ENCODE results near the gene DIPK2A. TPM values are rescaled to one million over a fixed set of nuclear protein-coding genes. Genes with fewer than 3 reads are reported as not detected.

Gene DIPK2A
- total and polyA plus RNA-seq, 2 of the 13 experiments (the other 11 are each of a cell fraction or from before 2014, with no cell fraction given), result 5.8 to 8.0 TPM

DNA sequence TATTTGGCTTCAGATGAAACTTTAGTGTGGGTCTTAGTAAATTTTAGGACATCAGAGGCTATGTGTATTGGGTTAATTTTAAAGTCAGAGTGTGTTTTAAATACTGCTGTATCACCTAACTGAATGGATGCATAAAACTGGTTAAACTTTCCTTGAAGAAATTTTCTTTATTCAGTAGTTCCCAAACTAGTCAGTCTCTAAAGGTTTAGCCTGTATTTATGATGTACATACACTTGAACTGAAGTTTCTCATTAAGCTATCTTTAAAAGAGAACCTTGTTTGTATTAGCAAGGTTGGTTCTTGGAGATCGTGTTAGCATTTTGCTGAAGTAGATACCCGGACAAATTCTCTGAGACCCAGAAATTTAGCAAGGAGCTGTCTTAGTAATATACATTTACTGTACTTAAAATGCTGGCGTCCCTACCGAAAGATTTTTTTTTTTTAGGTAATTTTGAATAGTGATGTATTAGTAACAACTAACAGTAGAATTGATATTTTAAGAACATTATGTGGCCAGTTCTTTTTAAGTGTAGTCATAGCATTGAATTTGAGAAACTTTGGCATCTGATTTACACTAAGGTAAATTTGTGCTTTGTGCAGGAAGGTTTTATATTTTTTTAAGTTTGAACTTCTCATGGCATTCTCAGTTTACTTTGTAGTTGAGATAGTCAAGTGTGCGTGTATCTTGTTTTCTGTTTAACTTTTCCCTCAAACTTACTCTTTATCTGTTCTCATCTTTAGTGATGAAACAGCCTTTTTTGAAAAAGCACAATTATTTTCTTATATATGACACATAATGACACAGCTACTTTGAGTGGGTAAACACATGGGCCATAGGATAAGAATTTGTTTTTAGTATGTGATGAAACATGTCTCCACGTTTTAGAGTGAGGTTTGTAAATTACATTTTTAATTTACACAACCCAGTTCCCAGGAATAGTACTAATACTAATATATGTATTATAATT is 2.9 kb downstream of the DIPK2A start:
- no TSS peak for BruUV-seq (replicated peaks)
- Histone ChIP-seq H2AFZ (ENCODE audit: low read length) (no peak overlapping the region), H3K79me2 (ENCODE audit: insufficient read depth, low read length) (peaks cover 53% of the 10 kb centered on the region), H3K36me3 (replicated peaks in 1 of 2; ENCODE audit: control insufficient read depth in 1 of 2, insufficient read depth in 2 of 2, low read length in 2 of 2) (no peaks in the 10 kb centered on the region), H3K27me3 (ENCODE audit: control insufficient read depth in 1 of 2, insufficient read depth in 2 of 2, low read length in 2 of 2) (no peaks in the 10 kb centered on the region), H3K27ac (ENCODE audit: extremely low read length, insufficient read depth, low read length) (peak overlapping the region; percentile 39), H3K9me3 (ENCODE audit: low read length) (no peaks in the 10 kb centered on the region), H3K4me3 (replicated peaks in 1 of 3; ENCODE audit: insufficient read depth in 1 of 3, low read depth in 2 of 3, low read length in 3 of 3) (peak overlapping the region; percentile 72 to 80 (median 77); a peak in 5 of 6 replicates), H4K20me1 (ENCODE audit: insufficient read depth, low read length) (no peaks in the 10 kb centered on the region), H3K9ac (ENCODE audit: insufficient read depth, low read depth, low read length) (peak overlapping the region; percentile 45; the same call in 1 of the 2 replicates), H3K4me1 (ENCODE audit: insufficient read depth, low read length) (peaks cover 32% of the 10 kb centered on the region), H3K4me2 (ENCODE audit: low read depth, low read length) (peak overlapping the region; percentile 82)
- 6% methylated on average over 6 of the region's 6 CpGs for WGBS (ENCODE audit: low lambda C conversion rate)
- no peak for ATAC-seq
- in situ Hi-C loops (cut with HindIII; ENCODE audit: extremely low pct_ligation_motif_present, low pct_unique_long_range_greater_than_20kb), result no loop called here
- POLR2A ChIA-PET, result no interaction called here
- FAIRE-seq, result no peak
- no peak for TF ChIP-seq FOSL1 (CRISPR knock-in tag; IDR thresholded peaks at IDR 0.05; ENCODE audit: borderline replicate concordance)
- TF ChIP-seq SCMH1 (CRISPR knock-in tag; IDR thresholded peaks at IDR 0.05; ENCODE audit: borderline replicate concordance), result no peak
- no peak for TF ChIP-seq ARNTL (CRISPR knock-in tag; IDR thresholded peaks at IDR 0.05)
- no peak for TF ChIP-seq ZNF75D (CRISPR knock-in tag; IDR thresholded peaks at IDR 0.05; ENCODE audit: borderline replicate concordance)
- CTCF ChIA-PET (ENCODE audit: low intra/inter-chr PET ratio, low total read pairs), result interaction anchor here (1.4 kb wide), 1 partner anchor 24 kb away, joined by 3 read pairs; no protein-coding TSS in a partner anchor
- DNase-seq (ENCODE audit: low spot score), result no peak
- intact Hi-C loops (cut with micrococcal nuclease; ENCODE audit: unreplicated experiment), result loop anchor here (5.0 kb wide), 1 partner anchor 798 kb away; no protein-coding TSS in a partner anchor

GRCh38 chr3:143975554-143976152 is 4.0 kb downstream of the DIPK2A start:
- Histone ChIP-seq H3K27ac (ENCODE audit: extremely low read length, insufficient read depth, low read length) (no peak overlapping the region), H3K9me3 (ENCODE audit: low read length) (no peaks in the 10 kb centered on the region), H3K36me3 (replicated peaks in 1 of 2; ENCODE audit: control insufficient read depth in 1 of 2, insufficient read depth in 2 of 2, low read length in 2 of 2) (no peaks in the 10 kb centered on the region), H3K4me3 (replicated peaks in 1 of 3; ENCODE audit: insufficient read depth in 1 of 3, low read depth in 2 of 3, low read length in 3 of 3) (peak overlapping the region in 1 of 3 experiments; percentile 14; a peak in 1 of 6 replicates), H3K4me2 (ENCODE audit: low read depth, low read length) (peak overlapping the region; percentile 82), H3K79me2 (ENCODE audit: insufficient read depth, low read length) (peaks cover 57% of the 10 kb centered on the region), H3K27me3 (ENCODE audit: control insufficient read depth in 1 of 2, insufficient read depth in 2 of 2, low read length in 2 of 2) (no peaks in the 10 kb centered on the region), H3K4me1 (ENCODE audit: insufficient read depth, low read length) (peaks cover 32% of the 10 kb centered on the region), H3K9ac (ENCODE audit: insufficient read depth, low read depth, low read length) (no peak overlapping the region), H2AFZ (ENCODE audit: low read length) (no peak overlapping the region), H4K20me1 (ENCODE audit: insufficient read depth, low read length) (no peaks in the 10 kb centered on the region)
- DNase-seq (ENCODE audit: low spot score) (peak; percentile 13), ATAC-seq (no peak), FAIRE-seq (no peak)
- POLR2A ChIA-PET, result no interaction called here
- no TSS peak for BruUV-seq (replicated peaks)
- CTCF ChIA-PET (ENCODE audit: low intra/inter-chr PET ratio, low total read pairs), result interaction anchor here (1.1 kb wide), 1 partner anchor 795 kb away, joined by 3 read pairs; no protein-coding TSS in a partner anchor
- in situ Hi-C loops (cut with HindIII; ENCODE audit: extremely low pct_ligation_motif_present, low pct_unique_long_range_greater_than_20kb) (no loop called here), intact Hi-C loops (cut with micrococcal nuclease; ENCODE audit: unreplicated experiment) (loop anchor here (5.0 kb wide), 1 partner anchor 797 kb away; no protein-coding TSS in a partner anchor)
- 32% methylated on average over 3 of the region's 3 CpGs for WGBS (ENCODE audit: low lambda C conversion rate)
- no peak for TF ChIP-seq ZNF232 (CRISPR knock-in tag; IDR thresholded peaks at IDR 0.05; ENCODE audit: borderline replicate concordance)
- no peak for TF ChIP-seq ZNF83 (CRISPR knock-in tag; IDR thresholded peaks at IDR 0.05; ENCODE audit: borderline replicate concordance)
- no peak for TF ChIP-seq KDM5A (IDR thresholded peaks at IDR 0.05; ENCODE audit: borderline replicate concordance, low read length)
- TF ChIP-seq CTCF (CRISPR knock-in tag; IDR thresholded peaks at IDR 0.05), result 0 out of 2 replicates have a peak, but pooled peaks have one; percentile 10
- TF ChIP-seq SMC3 (IDR thresholded peaks at IDR 0.05; ENCODE audit: low read length), result peak; percentile 25; the same call in 1 of the 2 replicates
- peak; percentile 18; the same call in 1 of the 2 replicates for TF ChIP-seq STAG1 (CRISPR knock-in tag; IDR thresholded peaks at IDR 0.05)
- no peak for TF ChIP-seq CEBPG (CRISPR knock-in tag; IDR thresholded peaks at IDR 0.05)

All from HepG2 (cell line).